PC-3 (cell line): Measurements from ENCODE around the gene USP50. TPM values are rescaled to one million over a fixed set of nuclear protein-coding genes. Genes with fewer than 3 reads are reported as not detected.
"Not testable (repeated sequence)": the region's sequence is repeated elsewhere in the genome, so short reads cannot be mapped to it uniquely, and the experiment has no call there.

Source experiments
- ATAC-seq: fragments of 200-7000 bp; cut with Tn5 transposase; 2 replicates; pipeline ENCODE4 v1.9.1; 2020; ENCODE audit warnings: mild to moderate bottlenecking, moderate library complexity
- BruUV-seq: library from RNA; stranded (reverse); fragments of 400-500 nt; replicated peaks from 2 replicates; lab custom pipeline; 2021; lab: Mats Ljungman, UMichigan
- CTCF ChIA-PET: fragments of 300-600 bp; sonication (Branson Sonifier 250); formaldehyde crosslinking; loops from one replicate; lab custom pipeline; 2022; ENCODE audit warnings: antibody characterized with exemption; lab: Charles Lee
- POLR2A ChIA-PET: fragments of 300-600 bp; sonication (Branson Sonifier 250); formaldehyde crosslinking; loops from one replicate; lab custom pipeline; 2022; ENCODE audit warnings: antibody characterized with exemption; ENCODE audit not compliant: unreplicated experiment; lab: Charles Lee
- DNase-seq: peaks from one replicate; pipeline ENCODE4 v3.0.0-alpha.2; 2015
- H2AFZ ChIP-seq: fragments of 300-600 bp; sonication (generic); 2 replicates; pipeline ENCODE4 v1.6.0; 2016; ENCODE audit warnings: antibody characterized with exemption, low read length
- H3F3A ChIP-seq: fragments of 300-600 bp; sonication (generic); one replicate; pipeline ENCODE4 v1.6.0; 2017; ENCODE audit warnings: antibody characterized with exemption, low read length, control low read depth, mild to moderate bottlenecking; ENCODE audit not compliant: unreplicated experiment
- H3K27ac ChIP-seq: fragments of 300-600 bp; sonication (generic); 2 replicates; pipeline ENCODE4 v1.5.1; 2016; ENCODE audit warnings: mild to moderate bottlenecking, low read length
- H3K27me3 ChIP-seq: fragments of 300-600 bp; sonication (generic); 2 replicates; pipeline ENCODE4 v1.6.1; 2016; ENCODE audit warnings: low read length, mixed read lengths
- H3K36me3 ChIP-seq: fragments of 300-600 bp; sonication (generic); 2 replicates; pipeline ENCODE4 v1.6.1; 2016; ENCODE audit warnings: low read depth, mixed run types, low read length, mixed read lengths
- H3K4me1 ChIP-seq: fragments of 300-600 bp; sonication (generic); 2 replicates; pipeline ENCODE4 v1.5.1; 2016; ENCODE audit warnings: low read length; ENCODE audit not compliant: insufficient read depth
- H3K4me2 ChIP-seq: fragments of 300-600 bp; sonication (generic); 2 replicates; pipeline ENCODE4 v1.6.0; 2016; ENCODE audit warnings: low read length
- H3K4me3 ChIP-seq: fragments of 300-600 bp; sonication (generic); 2 replicates; pipeline ENCODE4 v1.5.1; 2016; ENCODE audit warnings: mild to moderate bottlenecking, low read length, mixed read lengths
- H3K79me2 ChIP-seq: fragments of 300-600 bp; sonication (generic); 2 replicates; pipeline ENCODE4 v1.6.1; 2017; ENCODE audit warnings: low read length, mixed read lengths
- H3K9ac ChIP-seq: fragments of 300-600 bp; sonication (generic); 2 replicates; pipeline ENCODE4 v1.6.0; 2016; ENCODE audit warnings: mild to moderate bottlenecking, low read length
- H3K9me2 ChIP-seq: fragments of 300-600 bp; sonication (generic); replicated peaks from 2 replicates; pipeline ENCODE4 v1.6.1; 2016; ENCODE audit warnings: mixed run types, low read length, mixed read lengths
- H3K9me3 ChIP-seq: fragments of 300-600 bp; sonication (generic); 2 replicates; pipeline ENCODE4 v1.6.1; 2016; ENCODE audit warnings: low read length, mixed read lengths
- H4K20me1 ChIP-seq: fragments of 300-600 bp; sonication (generic); 2 replicates; pipeline ENCODE4 v1.6.1; 2016; ENCODE audit warnings: low read length, mixed read lengths
- EZH2 ChIP-seq: fragments of 300-600 bp; sonication (generic); IDR thresholded peaks from one replicate; pipeline ENCODE4 v1.6.1; 2017; ENCODE audit warnings: antibody characterized with exemption, mild to moderate bottlenecking, low read length; ENCODE audit not compliant: unreplicated experiment
- EZH2phosphoT487 ChIP-seq: fragments of 300-600 bp; sonication (generic); IDR thresholded peaks from 2 replicates; pipeline ENCODE4 v1.6.1; 2018; ENCODE audit warnings: mild to moderate bottlenecking, antibody characterized with exemption, low read length, borderline replicate concordance
- intact Hi-C: fragments of 100-400 bp; cut with micrococcal nuclease; formaldehyde crosslinking; loops from 2 replicates; pipeline ENCODE4 v1.9.0; 2023
- total RNA-seq: library from RNA; depleted of rRNA; stranded (reverse); fragments of >200 nt; gene quantifications from 2 replicates; pipeline ENCODE4 v1.2.3, GENCODE V29; 2014
- TF ChIP-seq, protein P1 (sequence below): fragments of 300-600 bp; sonication (generic); conservative IDR thresholded peaks from 2 replicates; pipeline ENCODE4 v1.5.1; 2017; ENCODE audit warnings: antibody characterized with exemption, low read depth, mild to moderate bottlenecking, low read length

USP50 gene
- total RNA-seq, 1 experiment from 2014 or later, result not detected

- Histone ChIP-seq H3K27me3 (no peaks in the 10 kb centered on the region), H3K4me3 (no peak overlapping the region), H3K9ac (no peak overlapping the region), H3K79me2 (no peaks in the 10 kb centered on the region), H3K9me2 (no peaks in the 10 kb centered on the region), H3F3A (no peaks in the 10 kb centered on the region), H3K4me2 (no peak overlapping the region), H2AFZ (no peak overlapping the region), H3K9me3 (no peaks in the 10 kb centered on the region), H4K20me1 (no peaks in the 10 kb centered on the region), H3K36me3 (peaks cover 33% of the 10 kb centered on the region), H3K27ac (no peak overlapping the region), H3K4me1 (no peaks in the 10 kb centered on the region)
- POLR2A ChIA-PET, result no interaction called here
- DNase-seq, result no peak
- no peak for ATAC-seq
- TF ChIP-seq, protein P1, sequence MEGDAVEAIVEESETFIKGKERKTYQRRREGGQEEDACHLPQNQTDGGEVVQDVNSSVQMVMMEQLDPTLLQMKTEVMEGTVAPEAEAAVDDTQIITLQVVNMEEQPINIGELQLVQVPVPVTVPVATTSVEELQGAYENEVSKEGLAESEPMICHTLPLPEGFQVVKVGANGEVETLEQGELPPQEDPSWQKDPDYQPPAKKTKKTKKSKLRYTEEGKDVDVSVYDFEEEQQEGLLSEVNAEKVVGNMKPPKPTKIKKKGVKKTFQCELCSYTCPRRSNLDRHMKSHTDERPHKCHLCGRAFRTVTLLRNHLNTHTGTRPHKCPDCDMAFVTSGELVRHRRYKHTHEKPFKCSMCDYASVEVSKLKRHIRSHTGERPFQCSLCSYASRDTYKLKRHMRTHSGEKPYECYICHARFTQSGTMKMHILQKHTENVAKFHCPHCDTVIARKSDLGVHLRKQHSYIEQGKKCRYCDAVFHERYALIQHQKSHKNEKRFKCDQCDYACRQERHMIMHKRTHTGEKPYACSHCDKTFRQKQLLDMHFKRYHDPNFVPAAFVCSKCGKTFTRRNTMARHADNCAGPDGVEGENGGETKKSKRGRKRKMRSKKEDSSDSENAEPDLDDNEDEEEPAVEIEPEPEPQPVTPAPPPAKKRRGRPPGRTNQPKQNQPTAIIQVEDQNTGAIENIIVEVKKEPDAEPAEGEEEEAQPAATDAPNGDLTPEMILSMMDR, result no peak
- TF ChIP-seq EZH2, result no peak
- no peak for TF ChIP-seq EZH2phosphoT487
- no TSS peak for BruUV-seq
- CTCF ChIA-PET, result no interaction called here
- intact Hi-C loops, result no loop called here
Observed at GRCh38 chr15:50590288-50590687, 43.8 kb upstream of the USP50 start.

GRCh38 chr15:50577492-50577891 lies 31.0 kb upstream of the USP50 start:
- no peak overlapping the region for H3K9ac ChIP-seq
- H3K4me1 ChIP-seq, result no peaks in the 10 kb centered on the region
- ATAC-seq, result no peak
- ChIA-PET CTCF (no interaction called here), POLR2A (no interaction called here)
- no peak overlapping the region for H2AFZ ChIP-seq
- H3K27ac ChIP-seq, result no peak overlapping the region
- no peak overlapping the region for H3K4me2 ChIP-seq
- no peaks in the 10 kb centered on the region for H3F3A ChIP-seq
- peaks cover 13% of the 10 kb centered on the region; the same call in 1 of the 2 replicates for H3K36me3 ChIP-seq
- H3K4me3 ChIP-seq, result no peak overlapping the region
- no peaks in the 10 kb centered on the region for H3K9me3 ChIP-seq
- no peaks in the 10 kb centered on the region for H4K20me1 ChIP-seq
- TF ChIP-seq, protein P1, result no peak
- TF ChIP-seq EZH2 (no peak), EZH2phosphoT487 (no peak)
- intact Hi-C loops, result no loop called here
- BruUV-seq, result no TSS peak
- DNase-seq, result no peak
- H3K9me2 ChIP-seq, result no peaks in the 10 kb centered on the region
- H3K79me2 ChIP-seq, result no peaks in the 10 kb centered on the region
- H3K27me3 ChIP-seq, result no peaks in the 10 kb centered on the region

- no peak for ATAC-seq
Observed at GRCh38 chr15:50576166-50576565, 29.7 kb upstream of the USP50 start.

GRCh38 chr15:50573842-50574241 lies 27.4 kb upstream of the USP50 start:
- H3K27ac ChIP-seq, ATAC-seq, POLR2A ChIA-PET, H3K27me3 ChIP-seq, DNase-seq, H3K4me1 ChIP-seq, H3K9ac ChIP-seq, CTCF ChIA-PET, H3K4me3 ChIP-seq, H3K9me3 ChIP-seq, H4K20me1 ChIP-seq, H2AFZ ChIP-seq, H3K79me2 ChIP-seq, H3K9me2 ChIP-seq, intact Hi-C loops, H3K4me2 ChIP-seq, BruUV-seq, H3F3A ChIP-seq: not testable (repeated sequence)
- peaks cover 17% of the 10 kb centered on the region; the same call in 1 of the 2 replicates for H3K36me3 ChIP-seq

More at GRCh38 chr15:50576166-50576565, 29.7 kb upstream of the USP50 start:
- Histone ChIP-seq H3K79me2 (no peaks in the 10 kb centered on the region), H2AFZ (no peak overlapping the region), H3K4me3 (no peak overlapping the region), H3K36me3 (peaks cover 17% of the 10 kb centered on the region; the same call in 1 of the 2 replicates), H3K9me2 (no peaks in the 10 kb centered on the region), H3K27me3 (no peaks in the 10 kb centered on the region), H3K4me2 (no peak overlapping the region), H3K9ac (no peak overlapping the region), H3K4me1 (no peaks in the 10 kb centered on the region), H3K27ac (no peak overlapping the region), H3F3A (no peaks in the 10 kb centered on the region), H3K9me3 (no peaks in the 10 kb centered on the region), H4K20me1 (no peaks in the 10 kb centered on the region)
- POLR2A ChIA-PET, result no interaction called here
- intact Hi-C loops, result no loop called here
- TF ChIP-seq EZH2phosphoT487 (no peak), EZH2 (no peak)
- TF ChIP-seq, protein P1, result no peak
- BruUV-seq, result no TSS peak
- DNase-seq, result no peak
- CTCF ChIA-PET, result no interaction called here
